HCT116 (cell line): ENCODE data around the gene KCNMB2. TPM values are rescaled to one million over a fixed set of nuclear protein-coding genes. Genes with fewer than 3 reads are reported as not detected.

Experiments
- ATAC-seq: fragments of 200-7000 bp; cut with Tn5 transposase; 2 replicates; pipeline ENCODE4 v1.9.1; 2020; ENCODE audit warnings: mild to moderate bottlenecking, moderate library complexity
- BruUV-seq: library from RNA; stranded (reverse); fragments of 400-500 nt; replicated peaks from 2 replicates; lab custom pipeline; 2021; lab: Mats Ljungman, UMichigan
- CTCF ChIA-PET: fragments of 300-600 bp; sonication (Branson Sonifier 250); formaldehyde crosslinking; loops from one replicate; lab custom pipeline; 2021; ENCODE audit warnings: antibody characterized with exemption; lab: Charles Lee
- POLR2A ChIA-PET: fragments of 300-600, 350-600 bp; sonication (Branson Sonifier 250); formaldehyde crosslinking; loops from one replicate; lab custom pipeline; 2021; ENCODE audit warnings: antibody characterized with exemption; lab: Charles Lee
- RAD21 ChIA-PET, 2 experiments: fragments of 300-600 bp; sonication (Branson Sonifier 250); formaldehyde crosslinking; loops; one replicate each; lab custom pipeline; 2023; ENCODE audit warnings: low total read pairs in 2 of 2; ENCODE audit not compliant: uncharacterized antibody in 2 of 2, unreplicated experiment in 2 of 2, low non-redundant PET in 1 of 2; lab: Charles Lee
- DNase-seq: peaks from one replicate; pipeline ENCODE4 v3.0.0-alpha.2; 2010; ENCODE audit warnings: low read depth, low spot score
- H2AFZ ChIP-seq: fragments of 200-600 bp; shearing (Covaris generic), sonication (generic); 2 replicates; pipeline ENCODE4 v1.6.1; 2017; ENCODE audit warnings: low read depth, mixed run types, mixed read lengths, antibody characterized with exemption, low read length; ENCODE audit not compliant: poor library complexity, severe bottlenecking
- H3K27ac ChIP-seq: 2 replicates; pipeline ENCODE4 v1.5.1; 2012; ENCODE audit warnings: low read depth, low read length
- H3K27me3 ChIP-seq: fragments of 200-600 bp; sonication (generic); 2 replicates; pipeline ENCODE4 v1.6.1; 2016; ENCODE audit warnings: mixed run types, low read length, mixed read lengths; ENCODE audit not compliant: insufficient read depth
- H3K36me3 ChIP-seq, 2 experiments: fragments of 200-500 bp in 1 of 2; fragments of 200-600 bp in 1 of 2; sonication (Bioruptor generic) in 1 of 2; sonication (generic) in 1 of 2; 2 replicates each; pipeline versions ENCODE4 v1.5.1 to v1.6.1; 2014 to 2016; ENCODE audit warnings: low read length in 2 of 2, inconsistent platforms in 1 of 2, mixed read lengths in 1 of 2, mixed run types in 1 of 2; ENCODE audit not compliant: insufficient read depth in 2 of 2, control insufficient read depth in 1 of 2
- H3K4me1 ChIP-seq, 2 experiments: fragments of 200-600 bp in 1 of 2; sonication (generic) in 1 of 2; 2 replicates each; pipeline versions ENCODE4 v1.5.1 to v1.6.1; 2012 to 2017; ENCODE audit warnings: low read length in 2 of 2, inconsistent platforms in 1 of 2, mild to moderate bottlenecking in 1 of 2, mixed read lengths in 1 of 2, mixed run types in 1 of 2, moderate library complexity in 1 of 2; ENCODE audit not compliant: insufficient read depth in 2 of 2, control insufficient read depth in 1 of 2
- H3K4me2 ChIP-seq: fragments of 200-600 bp; sonication (generic); 2 replicates; pipeline ENCODE4 v1.6.1; 2017; ENCODE audit warnings: mixed run types, low read length, mixed read lengths
- H3K4me3 ChIP-seq, 2 experiments: fragments of 200-600 bp in 1 of 2; sonication (generic) in 1 of 2; replicated peaks in 1 of 2; 2 replicates each; pipeline ENCODE4 v1.5.1; 2011 to 2016; ENCODE audit warnings: low read length in 2 of 2, control low read depth in 1 of 2, low read depth in 1 of 2, mild to moderate bottlenecking in 1 of 2, mixed read lengths in 1 of 2, mixed run types in 1 of 2
- H3K79me2 ChIP-seq: fragments of 200-600 bp; sonication (generic); 2 replicates; pipeline ENCODE4 v1.6.1; 2017; ENCODE audit warnings: mild to moderate bottlenecking, mixed run types, low read length, moderate library complexity, mixed read lengths; ENCODE audit not compliant: insufficient read depth
- H3K9ac ChIP-seq: fragments of 200-600 bp; sonication (generic); 2 replicates; pipeline ENCODE4 v1.6.1; 2016; ENCODE audit warnings: low read length, mixed read lengths
- H3K9me2 ChIP-seq: fragments of 200-600 bp; sonication (generic), shearing (Covaris generic); 2 replicates; pipeline ENCODE4 v1.6.1; 2017; ENCODE audit warnings: mixed run types, mild to moderate bottlenecking, moderate library complexity; ENCODE audit not compliant: insufficient read depth
- H3K9me3 ChIP-seq, 2 experiments: fragments of 200-500 bp in 1 of 2; fragments of 200-600 bp in 1 of 2; sonication (Bioruptor generic) in 1 of 2; sonication (generic) in 1 of 2; 2 replicates each; pipeline ENCODE4 v1.6.1; 2014 to 2017; ENCODE audit warnings: low read length in 2 of 2, mixed read lengths in 2 of 2, inconsistent platforms in 1 of 2, low read depth in 1 of 2, mild to moderate bottlenecking in 1 of 2, mixed run types in 1 of 2, moderate library complexity in 1 of 2; ENCODE audit not compliant: control insufficient read depth in 1 of 2, insufficient read depth in 1 of 2
- H4K20me1 ChIP-seq: fragments of 200-600 bp; sonication (generic), shearing (Covaris generic); 2 replicates; pipeline ENCODE4 v1.6.1; 2017; ENCODE audit warnings: mixed run types, mild to moderate bottlenecking, moderate library complexity; ENCODE audit not compliant: insufficient read depth
- CBX3 ChIP-seq: IDR thresholded peaks from 2 replicates; pipeline ENCODE4 v1.6.1; 2012; ENCODE audit warnings: low read depth
- SP1 ChIP-seq: IDR thresholded peaks from 2 replicates; pipeline ENCODE4 v1.6.1; 2012; ENCODE audit warnings: low read depth
- SRF ChIP-seq: IDR thresholded peaks from 2 replicates; pipeline ENCODE4 v1.6.1; 2012; ENCODE audit warnings: low read depth
- TCF7L2 ChIP-seq: IDR thresholded peaks from 2 replicates; pipeline ENCODE4 v1.7.0; 2011; ENCODE audit warnings: borderline replicate concordance, inconsistent platforms; ENCODE audit not compliant: insufficient read depth, insufficient read length; ENCODE audit errors: extremely low read depth
- YY1 ChIP-seq: IDR thresholded peaks from 2 replicates; pipeline ENCODE4 v1.6.1; 2011; ENCODE audit warnings: low read length, low read depth, moderate library complexity, mild to moderate bottlenecking; ENCODE audit not compliant: insufficient replicate concordance; ENCODE audit errors: extremely low read depth
- intact Hi-C: fragments of 100-400 bp; cut with micrococcal nuclease; formaldehyde crosslinking; loops from 2 replicates; pipeline ENCODE4 v1.10.0; 2022
- total RNA-seq: library from RNA; stranded (reverse); gene quantifications from one replicate; pipeline ENCODE4 v1.2.1, GENCODE V29; 2021; ENCODE audit not compliant: unreplicated experiment
- TF ChIP-seq, protein P1 (sequence below): IDR thresholded peaks from 2 replicates; pipeline ENCODE4 v1.6.1; 2011; ENCODE audit warnings: mild to moderate bottlenecking, low read length, moderate library complexity; ENCODE audit not compliant: insufficient replicate concordance; ENCODE audit errors: extremely low read depth
- TF ChIP-seq, protein P2 (sequence below): IDR thresholded peaks from 2 replicates; pipeline ENCODE4 v1.6.1; 2012; ENCODE audit warnings: low read depth

KCNMB2 gene
- total RNA-seq, 1 experiment from 2014 or later = not detected

DNA sequence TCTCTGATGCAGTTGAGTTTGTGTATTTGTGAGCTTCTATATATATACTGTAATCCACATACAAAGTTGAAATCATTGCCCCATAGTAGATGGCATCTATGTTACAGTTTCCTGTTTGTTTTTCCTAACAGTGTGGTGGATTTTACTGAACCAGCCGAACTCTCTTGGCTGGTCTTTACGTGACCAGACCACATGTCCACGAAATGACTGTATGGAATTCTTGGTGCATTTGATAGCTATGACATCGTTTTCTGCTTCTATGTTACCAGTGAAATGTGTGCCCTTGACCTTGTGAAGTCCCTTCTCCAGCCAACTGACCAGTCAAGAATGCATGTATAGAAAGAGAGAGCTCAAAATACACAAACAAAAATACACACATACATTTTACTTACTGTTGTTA lies 1.8 kb downstream of the KCNMB2 start:
- POLR2A ChIA-PET = no interaction called here
- BruUV-seq = no TSS peak
- intact Hi-C loops = no loop called here
- H3K9ac ChIP-seq = no peak overlapping the region
- RAD21 ChIA-PET = no interaction called here
- no peak overlapping the region for H3K27ac ChIP-seq
- TF ChIP-seq SRF = no peak
- TF ChIP-seq SP1 = no peak
- TF ChIP-seq TCF7L2 = no peak
- TF ChIP-seq, protein P1, sequence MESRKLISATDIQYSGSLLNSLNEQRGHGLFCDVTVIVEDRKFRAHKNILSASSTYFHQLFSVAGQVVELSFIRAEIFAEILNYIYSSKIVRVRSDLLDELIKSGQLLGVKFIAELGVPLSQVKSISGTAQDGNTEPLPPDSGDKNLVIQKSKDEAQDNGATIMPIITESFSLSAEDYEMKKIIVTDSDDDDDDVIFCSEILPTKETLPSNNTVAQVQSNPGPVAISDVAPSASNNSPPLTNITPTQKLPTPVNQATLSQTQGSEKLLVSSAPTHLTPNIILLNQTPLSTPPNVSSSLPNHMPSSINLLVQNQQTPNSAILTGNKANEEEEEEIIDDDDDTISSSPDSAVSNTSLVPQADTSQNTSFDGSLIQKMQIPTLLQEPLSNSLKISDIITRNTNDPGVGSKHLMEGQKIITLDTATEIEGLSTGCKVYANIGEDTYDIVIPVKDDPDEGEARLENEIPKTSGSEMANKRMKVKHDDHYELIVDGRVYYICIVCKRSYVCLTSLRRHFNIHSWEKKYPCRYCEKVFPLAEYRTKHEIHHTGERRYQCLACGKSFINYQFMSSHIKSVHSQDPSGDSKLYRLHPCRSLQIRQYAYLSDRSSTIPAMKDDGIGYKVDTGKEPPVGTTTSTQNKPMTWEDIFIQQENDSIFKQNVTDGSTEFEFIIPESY = no peak
- TF ChIP-seq, protein P2, sequence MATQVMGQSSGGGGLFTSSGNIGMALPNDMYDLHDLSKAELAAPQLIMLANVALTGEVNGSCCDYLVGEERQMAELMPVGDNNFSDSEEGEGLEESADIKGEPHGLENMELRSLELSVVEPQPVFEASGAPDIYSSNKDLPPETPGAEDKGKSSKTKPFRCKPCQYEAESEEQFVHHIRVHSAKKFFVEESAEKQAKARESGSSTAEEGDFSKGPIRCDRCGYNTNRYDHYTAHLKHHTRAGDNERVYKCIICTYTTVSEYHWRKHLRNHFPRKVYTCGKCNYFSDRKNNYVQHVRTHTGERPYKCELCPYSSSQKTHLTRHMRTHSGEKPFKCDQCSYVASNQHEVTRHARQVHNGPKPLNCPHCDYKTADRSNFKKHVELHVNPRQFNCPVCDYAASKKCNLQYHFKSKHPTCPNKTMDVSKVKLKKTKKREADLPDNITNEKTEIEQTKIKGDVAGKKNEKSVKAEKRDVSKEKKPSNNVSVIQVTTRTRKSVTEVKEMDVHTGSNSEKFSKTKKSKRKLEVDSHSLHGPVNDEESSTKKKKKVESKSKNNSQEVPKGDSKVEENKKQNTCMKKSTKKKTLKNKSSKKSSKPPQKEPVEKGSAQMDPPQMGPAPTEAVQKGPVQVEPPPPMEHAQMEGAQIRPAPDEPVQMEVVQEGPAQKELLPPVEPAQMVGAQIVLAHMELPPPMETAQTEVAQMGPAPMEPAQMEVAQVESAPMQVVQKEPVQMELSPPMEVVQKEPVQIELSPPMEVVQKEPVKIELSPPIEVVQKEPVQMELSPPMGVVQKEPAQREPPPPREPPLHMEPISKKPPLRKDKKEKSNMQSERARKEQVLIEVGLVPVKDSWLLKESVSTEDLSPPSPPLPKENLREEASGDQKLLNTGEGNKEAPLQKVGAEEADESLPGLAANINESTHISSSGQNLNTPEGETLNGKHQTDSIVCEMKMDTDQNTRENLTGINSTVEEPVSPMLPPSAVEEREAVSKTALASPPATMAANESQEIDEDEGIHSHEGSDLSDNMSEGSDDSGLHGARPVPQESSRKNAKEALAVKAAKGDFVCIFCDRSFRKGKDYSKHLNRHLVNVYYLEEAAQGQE = no peak
- TF ChIP-seq YY1 = no peak
- no peak for TF ChIP-seq CBX3
- no peak overlapping the region for H3K4me2 ChIP-seq
- no peaks in the 10 kb centered on the region for H3K9me2 ChIP-seq
- no peak for ATAC-seq
- no peak for DNase-seq
- no peaks in the 10 kb centered on the region for H3K27me3 ChIP-seq
- H3K4me3 ChIP-seq = no peak overlapping the region
- H3K79me2 ChIP-seq = no peaks in the 10 kb centered on the region
- CTCF ChIA-PET = no interaction called here
- H3K9me3 ChIP-seq = no peaks in the 10 kb centered on the region
- H2AFZ ChIP-seq = no peak overlapping the region
- H3K4me1 ChIP-seq = no peaks in the 10 kb centered on the region
- H4K20me1 ChIP-seq = no peaks in the 10 kb centered on the region
- H3K36me3 ChIP-seq = no peaks in the 10 kb centered on the region
